Type B pancreatic cell (in vitro differentiated cells): ENCODE measurements around the gene MACROD1. TPM values are rescaled to one million over a fixed set of nuclear protein-coding genes. Genes with fewer than 3 reads are reported as not detected.

Source experiments
- DNase-seq: peaks from one replicate; pipeline ENCODE4 v3.0.0; 2021; ENCODE audit warnings: mixed read lengths; ENCODE audit not compliant: unreplicated experiment; ENCODE audit errors: extremely low spot score
- H3K27ac Mint-ChIP-seq: 2 replicates; pipeline ENCODE4 v1.8.0; 2021; ENCODE audit warnings: mild to moderate bottlenecking, mixed read lengths
- H3K27me3 Mint-ChIP-seq: 2 replicates; pipeline ENCODE4 v1.8.0; 2021; ENCODE audit warnings: mixed read lengths
- H3K36me3 Mint-ChIP-seq: 2 replicates; pipeline ENCODE4 v1.8.0; 2021; ENCODE audit warnings: mixed read lengths
- H3K4me1 Mint-ChIP-seq: one replicate; pipeline ENCODE4 v1.8.0; 2021; ENCODE audit warnings: mixed read lengths; ENCODE audit not compliant: unreplicated experiment
- H3K4me3 Mint-ChIP-seq: 2 replicates; pipeline ENCODE4 v1.8.0; 2021; ENCODE audit warnings: mild to moderate bottlenecking, mixed read lengths
- H3K9me3 Mint-ChIP-seq: 2 replicates; pipeline ENCODE4 v1.8.0; 2021; ENCODE audit warnings: mixed read lengths
- CTCF ChIP-seq: fragments of 200-600 bp; sonication (generic); conservative IDR thresholded peaks from 2 replicates; pipeline ENCODE4 v1.5.0; 2021; ENCODE audit warnings: antibody characterized with exemption, mild to moderate bottlenecking
- total RNA-seq: library from RNA; stranded (reverse); gene quantifications from 2 replicates; pipeline ENCODE4 v1.2.1, GENCODE V29; 2021; ENCODE audit warnings: low replicate concordance

MACROD1 gene
- total RNA-seq, 1 donor from 2014 or later: 21.1 TPM

GRCh38 chr11:64011371-64011770 is 154.5 kb downstream of the MACROD1 start:
- H3K27me3 Mint-ChIP-seq: peaks cover 17% of the 10 kb centered on the region
- no peak for DNase-seq
- H3K9me3 Mint-ChIP-seq: no peaks in the 10 kb centered on the region
- H3K4me1 Mint-ChIP-seq: peaks cover 26% of the 10 kb centered on the region
- no peak for TF ChIP-seq CTCF
- no peak overlapping the region for H3K27ac Mint-ChIP-seq
- no peaks in the 10 kb centered on the region for H3K36me3 Mint-ChIP-seq
- no peak overlapping the region for H3K4me3 Mint-ChIP-seq

GRCh38 chr11:64010783-64011182 is 155.1 kb downstream of the MACROD1 start:
- TF ChIP-seq CTCF: no peak
- H3K27ac Mint-ChIP-seq: no peak overlapping the region
- peaks cover 19% of the 10 kb centered on the region for H3K27me3 Mint-ChIP-seq
- no peaks in the 10 kb centered on the region for H3K36me3 Mint-ChIP-seq
- H3K9me3 Mint-ChIP-seq: no peaks in the 10 kb centered on the region
- peaks cover 25% of the 10 kb centered on the region for H3K4me1 Mint-ChIP-seq
- H3K4me3 Mint-ChIP-seq: no peak overlapping the region
- DNase-seq: no peak

- no peak for TF ChIP-seq CTCF
- no peak overlapping the region for H3K4me3 Mint-ChIP-seq
- H3K27me3 Mint-ChIP-seq: peaks cover 22% of the 10 kb centered on the region
- H3K27ac Mint-ChIP-seq: no peak overlapping the region
- H3K9me3 Mint-ChIP-seq: no peaks in the 10 kb centered on the region
- H3K36me3 Mint-ChIP-seq: no peaks in the 10 kb centered on the region
- no peak for DNase-seq
- peaks cover 25% of the 10 kb centered on the region for H3K4me1 Mint-ChIP-seq
Observed at GRCh38 chr11:64009710-64010109, 156.2 kb downstream of the MACROD1 start.

- Mint-ChIP-seq H3K36me3 (no peaks in the 10 kb centered on the region), H3K9me3 (no peaks in the 10 kb centered on the region), H3K27ac (no peak overlapping the region), H3K4me1 (peaks cover 25% of the 10 kb centered on the region), H3K4me3 (no peak overlapping the region), H3K27me3 (peaks cover 22% of the 10 kb centered on the region)
- DNase-seq: no peak
- TF ChIP-seq CTCF: no peak
Observed at GRCh38 chr11:64008914-64009633, 156.8 kb downstream of the MACROD1 start.

GRCh38 chr11:64008283-64008913 is 157.5 kb downstream of the MACROD1 start:
- TF ChIP-seq CTCF: no peak
- DNase-seq: no peak
- H3K4me3 Mint-ChIP-seq: peak overlapping the region; percentile 82
- peaks cover 22% of the 10 kb centered on the region for H3K27me3 Mint-ChIP-seq
- H3K4me1 Mint-ChIP-seq: peaks cover 28% of the 10 kb centered on the region
- no peaks in the 10 kb centered on the region for H3K9me3 Mint-ChIP-seq
- no peaks in the 10 kb centered on the region for H3K36me3 Mint-ChIP-seq
- peak overlapping the region; percentile 35 for H3K27ac Mint-ChIP-seq
